Neuronal stem cell (in vitro differentiated cells): ENCODE measurements around the gene BARX1.

Source experiments
- DNase-seq: peaks from one replicate; pipeline ENCODE4 v3.0.0-alpha.2; 2013; ENCODE audit warnings: low spot score
- H2AFZ ChIP-seq: one replicate; pipeline ENCODE4 v1.6.1; 2013; ENCODE audit warnings: mild to moderate bottlenecking, low read length, inconsistent platforms
- H2AK5ac ChIP-seq: 2 replicates; pipeline ENCODE4 v1.6.1; 2013; ENCODE audit warnings: low read depth, mild to moderate bottlenecking, inconsistent platforms, low read length, moderate library complexity, mixed read lengths
- H2BK120ac ChIP-seq: 2 replicates; pipeline ENCODE4 v1.6.1; 2013; ENCODE audit warnings: low read depth, mild to moderate bottlenecking, inconsistent platforms, low read length, moderate library complexity, mixed read lengths
- H2BK12ac ChIP-seq: one replicate; pipeline ENCODE4 v1.6.1; 2013; ENCODE audit warnings: low read length, inconsistent platforms
- H2BK15ac ChIP-seq: 2 replicates; pipeline ENCODE4 v1.6.1; 2013; ENCODE audit warnings: mild to moderate bottlenecking, low read length, inconsistent platforms, mixed read lengths
- H2BK5ac ChIP-seq: one replicate; pipeline ENCODE4 v1.6.1; 2013; ENCODE audit warnings: inconsistent platforms, mild to moderate bottlenecking, low read length, moderate library complexity
- H3K14ac ChIP-seq: one replicate; pipeline ENCODE4 v1.6.1; 2013; ENCODE audit warnings: low read length, inconsistent platforms
- H3K18ac ChIP-seq: 2 replicates; pipeline ENCODE4 v1.6.1; 2013; ENCODE audit warnings: low read length, inconsistent platforms
- H3K23ac ChIP-seq: 2 replicates; pipeline ENCODE4 v1.6.1; 2013; ENCODE audit warnings: low read depth, mild to moderate bottlenecking, mixed read lengths, low read length, inconsistent platforms; ENCODE audit not compliant: poor library complexity
- H3K27ac ChIP-seq: replicated peaks from 3 replicates; pipeline ENCODE4 v1.5.1; 2013; ENCODE audit warnings: low read length, inconsistent platforms
- H3K27me3 ChIP-seq, 3 experiments: 2 replicates each; pipeline ENCODE4 v1.6.1; 2013; ENCODE audit warnings: low read length in 3 of 3, mild to moderate bottlenecking in 2 of 3, inconsistent platforms in 1 of 3, low read depth in 1 of 3, mixed read lengths in 1 of 3, moderate library complexity in 1 of 3; ENCODE audit not compliant: control insufficient read depth in 3 of 3, insufficient read depth in 3 of 3
- H3K36me3 ChIP-seq, 2 donors: replicated peaks in 1 of 2; 2 replicates each; pipeline ENCODE4 v1.6.1; 2013; ENCODE audit warnings: low read length in 2 of 2; ENCODE audit not compliant: control insufficient read depth in 2 of 2, insufficient read depth in 2 of 2
- H3K4ac ChIP-seq: 2 replicates; pipeline ENCODE4 v1.6.1; 2013; ENCODE audit warnings: inconsistent platforms, mild to moderate bottlenecking, low read length, moderate library complexity
- H3K4me1 ChIP-seq, 2 donors: 1 replicate in 1 of 2; 2 replicates in 1 of 2; pipeline ENCODE4 v1.6.1; 2013; ENCODE audit warnings: low read length in 2 of 2, low read depth in 1 of 2; ENCODE audit not compliant: control insufficient read depth in 2 of 2, insufficient read depth in 1 of 2
- H3K4me2 ChIP-seq: one replicate; pipeline ENCODE4 v1.6.1; 2013; ENCODE audit warnings: mild to moderate bottlenecking, low read length, inconsistent platforms; ENCODE audit not compliant: insufficient read depth, poor library complexity, severe bottlenecking
- H3K4me3 ChIP-seq, 2 donors: 2 replicates each; pipeline ENCODE4 v1.5.1; 2013; ENCODE audit warnings: low read length in 2 of 2, mild to moderate bottlenecking in 2 of 2, inconsistent platforms in 1 of 2, moderate library complexity in 1 of 2
- H3K79me1 ChIP-seq: one replicate; pipeline ENCODE4 v1.6.1; 2013; ENCODE audit warnings: low read depth, mild to moderate bottlenecking, inconsistent platforms, low read length, moderate library complexity
- H3K9ac ChIP-seq: one replicate; pipeline ENCODE4 v1.6.1; 2013; ENCODE audit warnings: mild to moderate bottlenecking, low read depth, low read length, inconsistent platforms; ENCODE audit not compliant: poor library complexity
- H3K9me3 ChIP-seq, 2 donors: replicated peaks in 1 of 2; 2 replicates each; pipeline versions ENCODE3 to v1.6.1; 2013; ENCODE audit warnings: low read length in 2 of 2, mild to moderate bottlenecking in 2 of 2, inconsistent platforms in 1 of 2, low read depth in 1 of 2, mixed read lengths in 1 of 2, moderate library complexity in 1 of 2; ENCODE audit not compliant: control insufficient read depth in 2 of 2, insufficient read depth in 1 of 2
- H4K8ac ChIP-seq: one replicate; pipeline ENCODE4 v1.6.1; 2013; ENCODE audit warnings: low read depth, mild to moderate bottlenecking, inconsistent platforms, low read length, moderate library complexity
- H4K91ac ChIP-seq: one replicate; pipeline ENCODE4 v1.6.1; 2013; ENCODE audit warnings: low read length, low read depth, mild to moderate bottlenecking, inconsistent platforms; ENCODE audit not compliant: poor library complexity
- WGBS, 2 donors: extraction: QIAGEN DNeasy Blood & Tissue Kit; methylation state at CpG; one replicate each; pipeline ENCODE4 v1.1.7; 2013; ENCODE audit warnings: missing lambda C conversion rate in 2 of 2, mixed read lengths in 1 of 2; ENCODE audit not compliant: insufficient read length in 2 of 2, insufficient replicate concordance in 1 of 2; ENCODE audit errors: extremely low coverage in 2 of 2; 5-methylcytosine and 5-hydroxymethylcytosine counted together

BARX1 gene

DNA sequence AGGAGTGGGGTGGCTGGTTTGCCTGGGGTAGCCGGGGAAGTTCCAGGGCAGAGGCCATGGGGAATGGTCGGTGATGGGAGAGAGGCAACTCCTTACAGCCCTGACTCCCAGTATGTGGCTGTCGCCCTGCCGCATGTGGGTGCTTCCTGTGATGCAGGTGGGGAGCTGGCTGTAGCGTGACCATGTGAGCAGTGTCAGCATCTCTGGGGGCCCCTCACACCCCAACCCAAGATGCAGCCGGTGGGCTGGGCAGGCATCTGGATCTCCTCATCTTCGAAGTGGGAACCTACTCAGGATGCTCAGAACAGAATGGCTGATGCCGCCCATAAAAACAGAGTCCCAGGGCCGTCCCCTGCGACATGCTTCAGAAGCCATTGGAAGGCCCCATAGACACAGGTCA is 45.0 kb downstream of the BARX1 start:
- Histone ChIP-seq H4K91ac (no peak overlapping the region), H3K18ac (no peak overlapping the region), H3K4ac (no peak overlapping the region), H3K23ac (no peak overlapping the region), H3K27ac (no peak overlapping the region), H2BK5ac (no peak overlapping the region), H3K4me1 (peaks cover 0 to 9% of the 10 kb centered on the region in 2 donors), H2BK120ac (peak overlapping the region; percentile 5), H3K79me1 (no peaks in the 10 kb centered on the region), H4K8ac (no peak overlapping the region), H3K4me3 (no peak overlapping the region), H2BK12ac (no peak overlapping the region), H3K9ac (no peak overlapping the region), H2AK5ac (no peak overlapping the region), H3K14ac (no peak overlapping the region), H2AFZ (no peak overlapping the region), H3K9me3 (peaks cover 0 to 2% of the 10 kb centered on the region in 2 donors), H3K4me2 (no peak overlapping the region), H3K36me3 (no peaks in the 10 kb centered on the region), H2BK15ac (no peak overlapping the region), H3K27me3 (peaks cover 0 to 36% (median 0%) of the 10 kb centered on the region in 3 experiments)
- DNase-seq: no peak
- no CpG with 5 or more reads among the region's 10 CpGs for WGBS, 2 donors

DNA sequence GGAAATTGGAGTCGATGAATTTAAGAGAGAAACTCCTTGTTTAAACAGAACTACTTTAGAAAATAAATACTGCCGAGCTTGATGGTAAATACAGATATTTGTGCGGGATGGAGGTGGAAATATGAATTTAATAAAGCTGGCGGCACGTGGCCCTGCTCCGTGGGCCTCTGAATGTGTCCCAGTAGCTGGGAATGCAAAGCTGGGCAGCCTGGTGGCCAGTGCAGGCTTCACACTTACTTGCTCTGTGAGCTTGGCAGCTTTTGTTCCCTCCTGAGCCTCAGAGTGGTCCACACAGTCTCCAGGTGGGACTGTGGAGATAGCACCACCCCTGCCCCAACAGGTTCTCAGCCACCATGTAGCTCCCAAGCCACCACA is 45.9 kb downstream of the BARX1 start:
- no peak overlapping the region for H4K8ac ChIP-seq
- no peak overlapping the region for H4K91ac ChIP-seq
- peaks cover 0 to 30% (median 0%) of the 10 kb centered on the region in 3 experiments for H3K27me3 ChIP-seq
- H2BK15ac ChIP-seq: peak overlapping the region; percentile 18
- H3K9ac ChIP-seq: peak overlapping the region; percentile 13
- H2BK12ac ChIP-seq: no peak overlapping the region
- H2BK120ac ChIP-seq: no peak overlapping the region
- no peak overlapping the region for H2BK5ac ChIP-seq
- peak overlapping the region; percentile 37 for H3K18ac ChIP-seq
- DNase-seq: no peak
- H3K4me3 ChIP-seq: no peak overlapping the region
- no peak overlapping the region for H3K14ac ChIP-seq
- peaks cover 0 to 2% of the 10 kb centered on the region in 2 donors for H3K9me3 ChIP-seq
- H3K27ac ChIP-seq: no peak overlapping the region
- H3K4me1 ChIP-seq: peaks cover 0 to 9% of the 10 kb centered on the region in 2 donors
- no peaks in the 10 kb centered on the region for H3K79me1 ChIP-seq
- H2AK5ac ChIP-seq: no peak overlapping the region
- no peak overlapping the region for H2AFZ ChIP-seq
- no peak overlapping the region for H3K23ac ChIP-seq
- no peak overlapping the region for H3K4me2 ChIP-seq
- no peaks in the 10 kb centered on the region for H3K36me3 ChIP-seq
- H3K4ac ChIP-seq: no peak overlapping the region
- no CpG with 5 or more reads among the region's 6 CpGs for WGBS, 2 donors

DNA sequence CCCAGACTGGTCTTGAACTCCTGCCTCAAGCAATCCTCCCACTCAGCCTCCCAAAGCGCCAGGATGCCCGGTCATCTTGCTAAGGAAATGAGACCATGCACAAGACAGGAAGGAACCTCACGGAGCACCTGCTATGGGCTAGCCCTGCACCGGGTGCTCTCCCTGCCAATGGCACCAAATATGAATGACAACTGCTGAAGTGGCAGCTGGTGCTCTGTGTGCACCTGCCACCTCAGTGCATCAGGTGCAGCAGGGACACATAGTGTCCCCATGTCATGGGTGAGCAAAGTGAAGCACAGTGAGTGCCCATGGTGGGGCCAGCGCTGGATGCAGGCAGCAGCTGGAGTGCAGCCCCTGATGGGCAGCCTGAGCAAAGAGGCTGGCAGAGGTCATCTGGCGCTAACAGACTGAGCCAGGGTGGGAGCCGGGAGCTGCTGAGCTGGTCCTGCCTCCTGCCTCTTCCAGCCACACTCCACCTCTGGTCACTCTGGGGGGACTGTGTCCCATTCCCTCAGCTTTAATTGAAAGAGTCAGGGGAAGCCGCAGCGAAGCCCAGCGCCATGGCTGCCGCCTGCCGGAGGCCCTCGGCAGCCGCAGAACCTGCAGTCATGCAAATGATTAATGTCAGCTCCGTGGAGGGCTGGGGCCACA is 46.4 kb downstream of the BARX1 start:
- peaks cover 0 to 33% (median 0%) of the 10 kb centered on the region in 3 experiments for H3K27me3 ChIP-seq
- no CpG with 5 or more reads among the region's 15 CpGs for WGBS, 2 donors
- H2BK12ac ChIP-seq: no peak overlapping the region
- H2BK15ac ChIP-seq: peak overlapping the region; percentile 42
- DNase-seq: no peak
- H3K79me1 ChIP-seq: no peaks in the 10 kb centered on the region
- no peak overlapping the region for H3K27ac ChIP-seq
- peak overlapping the region; percentile 46 for H3K23ac ChIP-seq
- H3K9ac ChIP-seq: no peak overlapping the region
- no peak overlapping the region for H2AK5ac ChIP-seq
- H3K4me1 ChIP-seq: peaks cover 0 to 9% of the 10 kb centered on the region in 2 donors
- no peak overlapping the region for H3K4ac ChIP-seq
- no peak overlapping the region for H3K14ac ChIP-seq
- H3K4me3 ChIP-seq: no peak overlapping the region
- H2BK5ac ChIP-seq: no peak overlapping the region
- H4K8ac ChIP-seq: no peak overlapping the region
- H3K36me3 ChIP-seq: no peaks in the 10 kb centered on the region
- no peak overlapping the region for H2AFZ ChIP-seq
- peaks cover 0 to 2% of the 10 kb centered on the region in 2 donors for H3K9me3 ChIP-seq
- H2BK120ac ChIP-seq: no peak overlapping the region
- peak overlapping the region; percentile 74 for H3K18ac ChIP-seq
- H3K4me2 ChIP-seq: no peak overlapping the region
- no peak overlapping the region for H4K91ac ChIP-seq

DNA sequence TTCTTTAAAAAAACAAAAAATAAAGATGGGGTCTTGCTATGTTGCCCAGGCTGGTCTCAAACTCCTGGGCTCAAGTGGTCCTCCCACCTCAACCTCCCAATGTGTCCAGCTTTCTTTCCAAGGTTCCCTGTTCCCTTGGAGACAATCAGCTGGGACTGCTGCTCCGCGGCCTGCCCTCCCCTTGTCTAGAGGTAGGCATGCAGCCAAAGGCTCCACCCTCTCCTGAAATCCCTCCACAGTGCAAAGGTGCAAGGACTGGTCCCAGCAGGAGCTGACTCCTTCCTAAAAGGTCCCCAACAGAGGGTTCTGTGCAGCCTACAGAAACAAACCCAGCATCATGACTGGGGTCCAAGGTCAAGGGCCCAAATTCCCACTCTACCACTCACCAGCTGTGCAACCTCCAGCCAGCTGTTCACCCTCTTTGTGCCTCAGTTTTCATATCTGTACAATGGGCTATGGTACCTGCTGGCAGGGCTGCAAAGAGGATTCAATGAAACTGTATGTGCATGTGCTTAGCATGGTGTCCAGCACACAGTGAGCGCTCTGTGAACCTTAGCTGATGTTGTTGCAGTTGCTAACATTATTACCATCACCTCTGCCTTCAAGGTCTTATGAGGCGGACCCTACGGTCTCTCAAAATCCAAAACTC is 47.5 kb downstream of the BARX1 start:
- H3K18ac ChIP-seq: no peak overlapping the region
- H3K23ac ChIP-seq: no peak overlapping the region
- peak overlapping the region in 1 of 2 donors; percentile 40 for H3K4me3 ChIP-seq
- peaks cover 0 to 16% of the 10 kb centered on the region in 2 donors for H3K4me1 ChIP-seq
- no peak overlapping the region for H3K14ac ChIP-seq
- H3K27ac ChIP-seq: no peak overlapping the region
- no peak overlapping the region for H2BK120ac ChIP-seq
- H3K79me1 ChIP-seq: no peaks in the 10 kb centered on the region
- H2BK5ac ChIP-seq: no peak overlapping the region
- no peak overlapping the region for H3K4ac ChIP-seq
- no peak overlapping the region for H2AFZ ChIP-seq
- no peak overlapping the region for H2BK15ac ChIP-seq
- no peak overlapping the region for H4K8ac ChIP-seq
- WGBS, 2 donors: no CpG with 5 or more reads among the region's 5 CpGs
- no peaks in the 10 kb centered on the region for H3K36me3 ChIP-seq
- DNase-seq: no peak
- no peak overlapping the region for H3K9ac ChIP-seq
- H3K27me3 ChIP-seq: peaks cover 0 to 34% (median 0%) of the 10 kb centered on the region in 3 experiments
- H2AK5ac ChIP-seq: no peak overlapping the region
- no peak overlapping the region for H3K4me2 ChIP-seq
- H2BK12ac ChIP-seq: no peak overlapping the region
- H4K91ac ChIP-seq: no peak overlapping the region
- peaks cover 0 to 2% of the 10 kb centered on the region in 2 donors for H3K9me3 ChIP-seq
